CMK (cell line): ENCODE measurements around the gene LAMTOR2.
"Not testable (repeated sequence)": the region's sequence is repeated elsewhere in the genome, so short reads cannot be mapped to it uniquely, and the experiment has no call there.

Experiments used
- DNase-seq: peaks from one replicate; pipeline ENCODE4 v3.0.0-alpha.2; 2010; ENCODE audit warnings: low read depth

Gene LAMTOR2

GRCh38 chr1:156054500-156055280 lies at the start of gene LAMTOR2:
Gene LAMTOR2 (plus strand): TSS chr1:156054782. CDS start chr1:156054890, 108 bp downstream.
- peak; percentile 92 for DNase-seq

GRCh38 chr1:156004843-156005584 lies 49.6 kb upstream of the LAMTOR2 start:
- no peak for DNase-seq

GRCh38 chr1:156006666-156007376 lies 47.8 kb upstream of the LAMTOR2 start:
- no peak for DNase-seq

GRCh38 chr1:156009404-156009803 lies 45.2 kb upstream of the LAMTOR2 start:
- DNase-seq = no peak

- no peak for DNase-seq
Observed at GRCh38 chr1:156012051-156012817, 42.3 kb upstream of the LAMTOR2 start.

GRCh38 chr1:156014829-156015228 lies 39.8 kb upstream of the LAMTOR2 start:
- DNase-seq = no peak

GRCh38 chr1:156019946-156020292 lies 34.7 kb upstream of the LAMTOR2 start:
- DNase-seq = no peak

GRCh38 chr1:156020293-156021092 lies 34.1 kb upstream of the LAMTOR2 start, which contains the start of gene SSR2:
Gene SSR2 (minus strand): TSS chr1:156020951. CDS start chr1:156020167, 784 bp downstream.
- peak; percentile 88 for DNase-seq

- DNase-seq = no peak
Observed at GRCh38 chr1:156021093-156021428, 33.5 kb upstream of the LAMTOR2 start.

GRCh38 chr1:156021954-156022353 lies 32.6 kb upstream of the LAMTOR2 start:
- DNase-seq = no peak

- DNase-seq = no peak
Observed at GRCh38 chr1:156024801-156025200, 29.8 kb upstream of the LAMTOR2 start.

- peak; percentile 17 for DNase-seq
Observed at GRCh38 chr1:156025876-156026275, 28.7 kb upstream of the LAMTOR2 start.

- no peak for DNase-seq
Observed at GRCh38 chr1:156026588-156026987, 28.0 kb upstream of the LAMTOR2 start.

- no peak for DNase-seq
Observed at GRCh38 chr1:156033011-156033410, 21.6 kb upstream of the LAMTOR2 start.

- not testable (repeated sequence) for DNase-seq
Observed at GRCh38 chr1:156034991-156035390, 19.6 kb upstream of the LAMTOR2 start.

GRCh38 chr1:156042828-156043227 lies 11.8 kb upstream of the LAMTOR2 start:
- DNase-seq = no peak

GRCh38 chr1:156045076-156045475 lies 9.5 kb upstream of the LAMTOR2 start:
- no peak for DNase-seq

- no peak for DNase-seq
Observed at GRCh38 chr1:156048663-156049258, 5.8 kb upstream of the LAMTOR2 start.

GRCh38 chr1:156050376-156050775 lies 4.2 kb upstream of the LAMTOR2 start:
- DNase-seq = no peak

GRCh38 chr1:156051011-156051725 lies 3.4 kb upstream of the LAMTOR2 start:
- DNase-seq = no peak
